CD4-positive, alpha-beta T cell treated with Interleukin-10 for 1 hour (primary cell): ENCODE results near the gene FBXW7.

Experiments
- DNase-seq: peaks from one replicate; pipeline ENCODE4 v3.0.0-alpha.2; 2020

The FBXW7 gene

GRCh38 chr4:152364383-152364782 lies 171.5 kb downstream of the FBXW7 start:
- no peak for DNase-seq

- no peak for DNase-seq
Observed at GRCh38 chr4:152363904-152364303, 172.0 kb downstream of the FBXW7 start.

GRCh38 chr4:152363086-152363485 lies 172.8 kb downstream of the FBXW7 start:
- no peak for DNase-seq

GRCh38 chr4:152360045-152360410 lies 175.9 kb downstream of the FBXW7 start:
- no peak for DNase-seq

- no peak for DNase-seq
Observed at GRCh38 chr4:152359208-152360044, 176.5 kb downstream of the FBXW7 start.

- no peak for DNase-seq
Observed at GRCh38 chr4:152357206-152357605, 178.7 kb downstream of the FBXW7 start.

- no peak for DNase-seq
Observed at GRCh38 chr4:152356428-152357034, 179.4 kb downstream of the FBXW7 start.

GRCh38 chr4:152352622-152353116 lies 183.2 kb downstream of the FBXW7 start:
- no peak for DNase-seq

GRCh38 chr4:152352215-152352614 lies 183.7 kb downstream of the FBXW7 start:
- DNase-seq = no peak

GRCh38 chr4:152351080-152351479 lies 184.8 kb downstream of the FBXW7 start:
- DNase-seq = no peak

- peak; percentile 38 for DNase-seq
Observed at GRCh38 chr4:152348670-152349069, 187.2 kb downstream of the FBXW7 start.

- no peak for DNase-seq
Observed at GRCh38 chr4:152346979-152347378, 188.9 kb downstream of the FBXW7 start.

GRCh38 chr4:152346526-152346925 lies 189.4 kb downstream of the FBXW7 start:
- DNase-seq = no peak

- DNase-seq = no peak
Observed at GRCh38 chr4:152344001-152344400, 191.9 kb downstream of the FBXW7 start.

- no peak for DNase-seq
Observed at GRCh38 chr4:152342293-152342692, 193.6 kb downstream of the FBXW7 start.

- no peak for DNase-seq
Observed at GRCh38 chr4:152340818-152341217, 195.1 kb downstream of the FBXW7 start.

- no peak for DNase-seq
Observed at GRCh38 chr4:152339576-152339975, 196.3 kb downstream of the FBXW7 start.

- DNase-seq = no peak
Observed at GRCh38 chr4:152334931-152335330, 201.0 kb downstream of the FBXW7 start.

- DNase-seq = no peak
Observed at GRCh38 chr4:152331042-152331441, 204.8 kb downstream of the FBXW7 start.

- no peak for DNase-seq
Observed at GRCh38 chr4:152328582-152328981, 207.3 kb downstream of the FBXW7 start.

GRCh38 chr4:152327606-152328453 lies 208.1 kb downstream of the FBXW7 start:
- DNase-seq = no peak

GRCh38 chr4:152325831-152326230 lies 210.1 kb downstream of the FBXW7 start:
- no peak for DNase-seq

GRCh38 chr4:152323221-152323620 lies 212.7 kb downstream of the FBXW7 start:
- DNase-seq = no peak
